Sigmoid colon (tissue), 4 donors: ENCODE measurements around the gene DOP1B.

Experiments used
- CTCF ChIP-seq, 4 experiments: fragments of 450-650 bp in 3 of 4; fragments of 200-600 bp in 1 of 4; IDR thresholded peaks; one replicate each; pipeline ENCODE4 v1.5.1; 2016 to 2019; ENCODE audit warnings: antibody characterized with exemption in 4 of 4, mild to moderate bottlenecking in 3 of 4, moderate library complexity in 2 of 4
- EP300 ChIP-seq, 4 donors: sonication (generic); formaldehyde crosslinking; IDR thresholded peaks; one replicate each; pipeline ENCODE4 v1.6.1; 2017; ENCODE audit warnings: antibody characterized with exemption in 4 of 4
- POLR2A ChIP-seq, 2 donors: fragments of 450-650 bp; IDR thresholded peaks; one replicate each; pipeline ENCODE4 v1.6.1; 2016; ENCODE audit warnings: antibody characterized with exemption in 2 of 2, mild to moderate bottlenecking in 2 of 2, moderate library complexity in 2 of 2
- POLR2AphosphoS5 ChIP-seq, 4 donors: sonication (generic); formaldehyde crosslinking; IDR thresholded peaks; one replicate each; pipeline ENCODE4 v1.6.1; 2017; ENCODE audit warnings: antibody characterized with exemption in 4 of 4

DNA sequence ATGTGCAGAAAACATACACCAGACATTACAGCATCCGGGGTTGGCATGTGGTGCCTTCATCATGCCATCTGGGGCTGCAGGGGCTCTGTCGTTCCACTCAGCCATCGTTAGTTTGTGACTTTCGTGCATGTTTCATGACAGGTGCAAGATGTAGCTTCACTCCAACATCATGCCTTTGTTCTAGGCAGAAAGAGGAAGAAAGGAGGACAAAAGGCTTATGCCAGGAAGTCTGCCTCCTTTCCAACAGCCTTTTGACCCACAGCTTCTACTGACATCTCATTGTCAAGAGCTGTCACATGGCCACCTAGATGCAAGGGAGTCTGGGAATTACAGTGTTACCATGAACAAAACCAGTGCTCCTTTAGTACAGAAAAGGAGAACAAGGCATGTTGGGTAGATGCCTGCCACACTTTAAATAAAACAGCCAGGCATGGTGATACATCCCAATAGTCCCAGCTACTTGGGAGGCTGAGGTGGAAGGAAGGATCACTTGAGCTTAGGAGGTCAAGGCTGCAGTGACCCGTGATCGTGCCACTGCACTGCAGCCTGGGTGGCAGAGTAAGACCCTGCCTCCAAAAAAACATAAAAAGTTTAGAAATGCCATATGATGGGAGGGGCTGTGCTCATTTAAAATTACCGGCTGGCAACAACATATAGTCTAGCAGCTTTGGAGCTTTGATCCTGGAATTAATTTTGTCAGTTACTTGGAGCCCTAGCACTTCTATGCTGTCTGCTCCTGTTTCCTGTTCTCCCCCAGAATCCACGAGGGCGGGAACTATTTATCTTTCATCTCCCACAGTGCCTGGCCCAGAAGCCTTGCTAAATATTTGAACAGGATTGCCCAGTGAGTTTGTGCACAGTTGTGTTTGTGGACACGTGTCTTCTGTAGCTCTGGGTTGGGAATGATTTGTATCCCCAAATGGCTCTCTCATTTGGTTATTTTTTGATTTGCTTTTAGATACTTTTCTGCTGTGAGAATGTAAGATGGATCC, 7.4 kb downstream of the DOP1B start:
- TF ChIP-seq CTCF (IDR thresholded peaks at IDR 0.05) (no peak), POLR2A (IDR thresholded peaks at IDR 0.05) (no peak), POLR2AphosphoS5 (IDR thresholded peaks at IDR 0.05) (no peak), EP300 (IDR thresholded peaks at IDR 0.05) (no peak)
